ENCODE data around the gene ABCB10. TPM values are rescaled to one million over a fixed set of nuclear protein-coding genes. Genes with fewer than 3 reads are reported as not detected.

The ABCB10 gene
- total and polyA plus RNA-seq, 4 donors = 6.2 to 190 (median 11.5) TPM

DNA sequence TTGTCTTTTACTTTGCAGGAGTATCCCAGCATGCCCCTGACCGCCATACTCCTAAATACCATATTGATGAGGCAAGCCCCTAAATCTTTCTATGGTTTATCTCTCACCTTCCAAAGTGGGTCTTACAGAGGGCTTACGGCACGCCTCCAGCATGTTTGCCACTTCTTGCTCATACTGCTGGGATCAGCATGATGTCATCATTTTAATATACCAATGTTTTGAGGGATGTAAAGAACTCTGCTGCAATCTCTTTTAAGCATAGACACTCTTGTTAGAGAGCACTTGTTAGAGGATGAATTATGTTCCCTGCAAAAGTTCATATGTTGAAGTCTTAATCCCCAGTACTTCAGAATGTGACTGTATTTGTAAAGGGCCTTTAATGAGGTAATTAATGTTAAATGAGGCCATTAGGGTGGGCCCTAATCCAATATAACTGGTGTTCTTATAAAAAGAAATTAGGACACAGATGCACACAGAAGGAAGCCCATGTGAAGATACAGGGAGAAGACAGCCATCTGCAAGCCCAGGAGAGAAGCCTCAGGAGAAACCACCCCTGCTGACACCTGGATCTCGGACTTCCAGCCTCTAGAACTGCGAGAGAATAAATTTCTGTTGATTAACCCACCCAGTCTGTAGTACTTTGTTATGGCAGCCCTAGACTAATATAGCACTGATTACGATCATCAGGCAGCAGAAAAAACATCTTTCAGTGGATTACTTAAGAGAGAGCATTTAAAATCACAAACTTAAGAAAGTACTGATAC lies 16.4 kb upstream of the ABCB10 start:
- Histone ChIP-seq H3K27me3 (ENCODE audit: control insufficient read depth in 4 of 4, insufficient read depth in 4 of 4, low read length in 3 of 4) (no peaks in the 10 kb centered on the region), H3K9me3 (ENCODE audit: control insufficient read depth in 4 of 4, low read length in 3 of 4) (no peaks in the 10 kb centered on the region), H3K27ac (ENCODE audit: low read depth in 1 of 2, low read length in 2 of 2) (no peak overlapping the region), H3K4me3 (ENCODE audit: low read depth in 1 of 3, low read length in 3 of 3) (no peak overlapping the region), H3K4me1 (ENCODE audit: control insufficient read depth in 4 of 4, insufficient read depth in 4 of 4, low read length in 3 of 4) (peaks cover 0 to 3% (median under 1%) of the 10 kb centered on the region in 4 donors), H3K36me3 (ENCODE audit: control insufficient read depth in 4 of 4, insufficient read depth in 3 of 4, low read depth in 1 of 4, low read length in 3 of 4) (no peaks in the 10 kb centered on the region), H3K9ac (ENCODE audit: low read depth in 1 of 2, low read length in 2 of 2) (no peak overlapping the region)
- WGBS = 96% methylated on average over 6 of the region's 6 CpGs
- DNase-seq (ENCODE audit: low spot score) = no peak
- TF ChIP-seq EGR1 (IDR thresholded peaks at IDR 0.05; ENCODE audit: low read depth in 2 of 2) (no peak), FOXA1 (IDR thresholded peaks at IDR 0.05) (no peak), RAD21 (IDR thresholded peaks at IDR 0.05) (no peak), YY1 (IDR thresholded peaks at IDR 0.05) (no peak), RXRA (IDR thresholded peaks at IDR 0.05) (no peak), REST (IDR thresholded peaks at IDR 0.05) (no peak), ZBTB33 (IDR thresholded peaks at IDR 0.05) (no peak), HNF4G (IDR thresholded peaks at IDR 0.05) (no peak), ATF3 (IDR thresholded peaks at IDR 0.05) (no peak), SP1 (IDR thresholded peaks at IDR 0.05) (no peak), TAF1 (conservative IDR thresholded peaks at IDR 0.05) (no peak), MAX (IDR thresholded peaks at IDR 0.05) (no peak), HNF4A (conservative IDR thresholded peaks at IDR 0.05) (no peak), GABPA (IDR thresholded peaks at IDR 0.05 in 1 of 2, conservative IDR thresholded peaks at IDR 0.05 in 1 of 2) (no peak), NR2F2 (IDR thresholded peaks at IDR 0.05) (no peak)
- TF ChIP-seq, protein P1, sequence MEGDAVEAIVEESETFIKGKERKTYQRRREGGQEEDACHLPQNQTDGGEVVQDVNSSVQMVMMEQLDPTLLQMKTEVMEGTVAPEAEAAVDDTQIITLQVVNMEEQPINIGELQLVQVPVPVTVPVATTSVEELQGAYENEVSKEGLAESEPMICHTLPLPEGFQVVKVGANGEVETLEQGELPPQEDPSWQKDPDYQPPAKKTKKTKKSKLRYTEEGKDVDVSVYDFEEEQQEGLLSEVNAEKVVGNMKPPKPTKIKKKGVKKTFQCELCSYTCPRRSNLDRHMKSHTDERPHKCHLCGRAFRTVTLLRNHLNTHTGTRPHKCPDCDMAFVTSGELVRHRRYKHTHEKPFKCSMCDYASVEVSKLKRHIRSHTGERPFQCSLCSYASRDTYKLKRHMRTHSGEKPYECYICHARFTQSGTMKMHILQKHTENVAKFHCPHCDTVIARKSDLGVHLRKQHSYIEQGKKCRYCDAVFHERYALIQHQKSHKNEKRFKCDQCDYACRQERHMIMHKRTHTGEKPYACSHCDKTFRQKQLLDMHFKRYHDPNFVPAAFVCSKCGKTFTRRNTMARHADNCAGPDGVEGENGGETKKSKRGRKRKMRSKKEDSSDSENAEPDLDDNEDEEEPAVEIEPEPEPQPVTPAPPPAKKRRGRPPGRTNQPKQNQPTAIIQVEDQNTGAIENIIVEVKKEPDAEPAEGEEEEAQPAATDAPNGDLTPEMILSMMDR (IDR thresholded peaks at IDR 0.05; ENCODE audit: low read depth, low read length, missing input control) = no peak
